H1 (cell line): ENCODE measurements around the gene IL19. TPM values are rescaled to one million over a fixed set of nuclear protein-coding genes. Genes with fewer than 3 reads are reported as not detected.

Experiments
- CTCF ChIA-PET: fragments of 300-600 bp; sonication (Branson Sonifier 250); formaldehyde crosslinking; loops from one replicate; lab custom pipeline; 2021; ENCODE audit not compliant: partially characterized antibody; lab: Charles Lee
- POLR2A ChIA-PET: fragments of 300-600 bp; sonication (Branson Sonifier 250); formaldehyde crosslinking; loops from one replicate; lab custom pipeline; 2021; ENCODE audit warnings: inconsistent platforms; ENCODE audit not compliant: partially characterized antibody; lab: Charles Lee
- DNase-seq, 2 experiments: peaks; one replicate each; pipeline versions ENCODE4 v3.0.0 to v3.0.0-alpha.2; 2010 to 2022; ENCODE audit warnings: low spot score in 2 of 2, low read depth in 1 of 2, mixed read lengths in 1 of 2
- FAIRE-seq: peaks from 2 replicates; lab custom pipeline; 2011; peaks lifted over from hg19 to GRCh38; lab: Jason Lieb, UNC
- H2AFZ ChIP-seq: 2 replicates; pipeline ENCODE4 v1.8.1; 2012; ENCODE audit warnings: low read length, inconsistent platforms
- H2AK5ac ChIP-seq: 2 replicates; pipeline ENCODE4 v1.6.1; 2013; ENCODE audit warnings: low read depth, low read length
- H2BK120ac ChIP-seq: replicated peaks from 2 replicates; pipeline ENCODE3; 2013; ENCODE audit warnings: low read depth, low read length, inconsistent platforms
- H2BK12ac ChIP-seq: 2 replicates; pipeline ENCODE4 v1.6.1; 2013; ENCODE audit warnings: low read depth, low read length
- H2BK15ac ChIP-seq: 2 replicates; pipeline ENCODE4 v1.6.1; 2013; ENCODE audit warnings: low read length
- H2BK20ac ChIP-seq: 2 replicates; pipeline ENCODE4 v1.6.1; 2013; ENCODE audit warnings: low read length
- H2BK5ac ChIP-seq: 2 replicates; pipeline ENCODE4 v1.6.1; 2013; ENCODE audit warnings: low read depth, low read length
- H3K14ac ChIP-seq: 2 replicates; pipeline ENCODE4 v1.6.1; 2013; ENCODE audit warnings: inconsistent platforms; ENCODE audit not compliant: insufficient read length
- H3K18ac ChIP-seq: 2 replicates; pipeline ENCODE4 v1.6.1; 2013; ENCODE audit warnings: low read length; ENCODE audit errors: extremely low read depth
- H3K23ac ChIP-seq: 2 replicates; pipeline ENCODE4 v1.6.1; 2013; ENCODE audit warnings: inconsistent platforms; ENCODE audit not compliant: insufficient read length
- H3K23me2 ChIP-seq: 2 replicates; pipeline ENCODE4 v1.6.1; 2013; ENCODE audit warnings: low read depth, low read length
- H3K27ac ChIP-seq: 2 replicates; pipeline ENCODE4 v1.6.1; 2011; ENCODE audit warnings: low read depth, low read length, inconsistent platforms
- H3K27me3 ChIP-seq, 4 experiments: replicated peaks in 1 of 4; 1 replicate in 1 of 4; 2 replicates in 3 of 4; pipeline versions ENCODE4 v1.6.1 to v1.8.1; 2011 to 2013; ENCODE audit warnings: low read length in 3 of 4, mild to moderate bottlenecking in 3 of 4, inconsistent platforms in 2 of 4, mixed read lengths in 2 of 4, moderate library complexity in 1 of 4; ENCODE audit not compliant: control insufficient read depth in 3 of 4, insufficient read depth in 3 of 4; ENCODE audit errors: extremely low read depth in 1 of 4
- H3K36me3 ChIP-seq, 4 experiments: 2 replicates each; pipeline versions ENCODE4 v1.6.1 to v1.8.1; 2011 to 2013; ENCODE audit warnings: mild to moderate bottlenecking in 4 of 4, low read length in 3 of 4, moderate library complexity in 2 of 4, control low read depth in 1 of 4, inconsistent platforms in 1 of 4; ENCODE audit not compliant: insufficient read depth in 4 of 4, control insufficient read depth in 2 of 4
- H3K4ac ChIP-seq: replicated peaks from 2 replicates; pipeline ENCODE3; 2013; ENCODE audit warnings: low read length, low read depth, mixed read lengths, inconsistent platforms; ENCODE audit not compliant: insufficient read length
- H3K4me1 ChIP-seq, 4 experiments: replicated peaks in 1 of 4; 1 replicate in 1 of 4; 2 replicates in 3 of 4; pipeline versions ENCODE4 v1.6.1 to v1.8.1; 2011 to 2013; ENCODE audit warnings: low read length in 3 of 4, inconsistent platforms in 2 of 4, mixed read lengths in 1 of 4; ENCODE audit not compliant: insufficient read depth in 4 of 4, control insufficient read depth in 3 of 4
- H3K4me2 ChIP-seq, 2 experiments: 2 replicates each; pipeline versions ENCODE4 v1.6.1 to v1.8.1; 2011 to 2013; ENCODE audit warnings: low read depth in 2 of 2, low read length in 2 of 2, control low read depth in 1 of 2, inconsistent platforms in 1 of 2, mild to moderate bottlenecking in 1 of 2; ENCODE audit not compliant: insufficient read depth in 1 of 2
- H3K4me3 ChIP-seq, 4 experiments: fragments of 200-600, 300-600 bp in 1 of 4; sonication (generic), shearing (Covaris generic), sonication (Bioruptor Twin) in 1 of 4; 2 replicates each; pipeline versions ENCODE4 v1.5.1 to v1.8.1; 2011 to 2016; ENCODE audit warnings: low read length in 4 of 4, low read depth in 3 of 4, control low read depth in 2 of 4, inconsistent platforms in 2 of 4, mild to moderate bottlenecking in 2 of 4, mixed read lengths in 1 of 4, moderate library complexity in 1 of 4; ENCODE audit not compliant: insufficient read depth in 2 of 4; ENCODE audit errors: extremely low read depth in 1 of 4
- H3K56ac ChIP-seq: replicated peaks from 2 replicates; pipeline ENCODE3; 2013; ENCODE audit warnings: low read depth, mild to moderate bottlenecking, mixed read lengths, low read length, inconsistent platforms; ENCODE audit not compliant: insufficient read length
- H3K79me1 ChIP-seq: 2 replicates; pipeline ENCODE4 v1.6.1; 2013; ENCODE audit warnings: low read depth, low read length, control low read depth
- H3K79me2 ChIP-seq, 2 experiments: 2 replicates each; pipeline versions ENCODE4 v1.6.1 to v1.8.1; 2012 to 2013; ENCODE audit warnings: low read length in 2 of 2, mild to moderate bottlenecking in 2 of 2, inconsistent platforms in 1 of 2; ENCODE audit not compliant: insufficient read depth in 2 of 2, control insufficient read depth in 1 of 2
- H3K9ac ChIP-seq, 4 experiments: replicated peaks in 1 of 4; 1 replicate in 1 of 4; 2 replicates in 3 of 4; pipeline versions ENCODE4 v1.6.1 to v1.8.1; 2011 to 2013; ENCODE audit warnings: low read depth in 3 of 4, low read length in 3 of 4, control low read depth in 2 of 4, mild to moderate bottlenecking in 2 of 4, moderate library complexity in 2 of 4, inconsistent platforms in 1 of 4; ENCODE audit errors: extremely low read depth in 1 of 4
- H3K9me3 ChIP-seq, 2 experiments: 2 replicates each; pipeline versions ENCODE4 v1.6.1 to v1.8.1; 2012 to 2013; ENCODE audit warnings: mild to moderate bottlenecking in 2 of 2, moderate library complexity in 2 of 2, control low read depth in 1 of 2, inconsistent platforms in 1 of 2, low read depth in 1 of 2, low read length in 1 of 2, mixed read lengths in 1 of 2; ENCODE audit not compliant: insufficient read depth in 2 of 2
- H4K20me1 ChIP-seq, 2 experiments: replicated peaks in 1 of 2; 2 replicates each; pipeline versions ENCODE3 to v1.8.1; 2011 to 2013; ENCODE audit warnings: inconsistent platforms in 2 of 2, low read length in 2 of 2, mild to moderate bottlenecking in 1 of 2; ENCODE audit not compliant: insufficient read depth in 2 of 2, control insufficient read depth in 1 of 2
- H4K5ac ChIP-seq: 2 replicates; pipeline ENCODE4 v1.6.1; 2013; ENCODE audit warnings: low read length, low read depth, mixed read lengths, inconsistent platforms; ENCODE audit not compliant: insufficient read length
- H4K8ac ChIP-seq: 2 replicates; pipeline ENCODE4 v1.8.0; 2013; ENCODE audit warnings: mild to moderate bottlenecking, moderate library complexity, low read length, inconsistent platforms; ENCODE audit not compliant: insufficient read depth; ENCODE audit errors: extremely low read depth
- H4K91ac ChIP-seq: replicated peaks from 2 replicates; pipeline ENCODE3; 2013; ENCODE audit warnings: low read length, mixed read lengths, inconsistent platforms; ENCODE audit not compliant: insufficient read length
- EZH2 ChIP-seq: fragments of 200-600 bp; sonication (generic); IDR thresholded peaks from 2 replicates; pipeline ENCODE4 v1.7.1; 2012; ENCODE audit warnings: low read depth, mild to moderate bottlenecking, moderate library complexity, low read length, inconsistent platforms; ENCODE audit not compliant: severe bottlenecking
- whole genome bisulfite sequencing, 2 experiments: shearing (Covaris generic) in 1 of 2; methylation state at CpG; one replicate each; pipeline versions ENCODE4 v1.1.6 to v1.1.7; 2013 to 2015; ENCODE audit warnings: low lambda C conversion rate in 2 of 2, mixed read lengths in 2 of 2, inconsistent platforms in 1 of 2, low coverage in 1 of 2, missing lambda C conversion rate in 1 of 2; ENCODE audit not compliant: insufficient replicate concordance in 2 of 2, insufficient coverage in 1 of 2, insufficient read length in 1 of 2; ENCODE audit errors: extremely low coverage in 1 of 2, missing lambda C conversion rate in 1 of 2; 5-methylcytosine and 5-hydroxymethylcytosine counted together
- polyA plus RNA-seq, 7 experiments: library from polyadenylated mRNA; depleted of rRNA in 3 of 7; stranded (reverse) in 5 of 7; unstranded in 2 of 7; fragments of >200 nt in 5 of 7; fragments of 200-250 nt in 2 of 7; gene quantifications; 1 replicate in 5 of 7; 2 replicates in 1 of 7; 4 replicates in 1 of 7; pipeline versions ENCODE4 v1.2.1 to v1.2.3, GENCODE V29; 2011 to 2013; ENCODE audit warnings: missing spikeins in 2 of 7, mixed read lengths in 2 of 7
- total RNA-seq: library from RNA; stranded (reverse); fragmentation: NEBNext Ultra II Directional; extraction: Animal tissue kit (Norgen Biotek cat#: 25700); gene quantifications from 2 replicates; pipeline ENCODE4 v1.2.1, GENCODE V29; 2021

IL19 gene
- total and polyA plus RNA-seq, 2 of the 8 experiments (the other 6 are each of a cell fraction or from before 2014, with no cell fraction given): not detected

DNA sequence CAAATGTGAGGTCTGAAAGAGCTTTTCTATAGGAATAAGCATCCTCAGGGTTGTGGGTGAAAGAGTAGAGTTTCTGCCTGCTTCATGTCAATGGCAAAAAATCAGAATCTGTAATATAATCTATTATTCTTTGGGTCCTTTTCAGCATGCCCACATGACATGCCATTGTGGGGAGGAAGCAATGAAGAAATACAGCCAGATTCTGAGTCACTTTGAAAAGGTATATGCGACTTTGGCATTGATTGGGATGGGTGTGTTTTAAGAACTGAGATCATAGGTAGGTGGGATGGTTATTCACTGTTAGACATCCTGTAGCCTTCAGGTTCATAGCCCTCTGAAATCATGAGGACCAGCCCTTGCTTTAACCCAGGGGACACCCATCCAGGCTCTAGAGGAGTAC is 96.7 kb downstream of the IL19 start:
- Histone ChIP-seq H3K18ac (no peak overlapping the region), H3K4ac (no peak overlapping the region), H3K79me1 (no peaks in the 10 kb centered on the region), H3K4me2 (no peak overlapping the region), H3K27ac (no peak overlapping the region), H2BK5ac (no peak overlapping the region), H2AFZ (no peak overlapping the region), H3K4me1 (no peaks in the 10 kb centered on the region), H3K36me3 (no peaks in the 10 kb centered on the region), H3K9me3 (no peaks in the 10 kb centered on the region), H2BK120ac (no peak overlapping the region), H4K91ac (no peak overlapping the region), H2AK5ac (no peak overlapping the region), H2BK12ac (no peak overlapping the region), H3K27me3 (peaks cover 0 to 2% (median 0%) of the 10 kb centered on the region in 4 experiments; a peak in 1 of 7 replicates), H2BK15ac (no peak overlapping the region), H3K23me2 (no peaks in the 10 kb centered on the region), H3K56ac (no peak overlapping the region), H2BK20ac (no peak overlapping the region), H3K14ac (no peak overlapping the region), H3K9ac (no peak overlapping the region), H4K20me1 (no peaks in the 10 kb centered on the region), H4K8ac (no peak overlapping the region), H3K4me3 (no peak overlapping the region), H3K23ac (no peak overlapping the region), H4K5ac (no peak overlapping the region), H3K79me2 (no peaks in the 10 kb centered on the region)
- FAIRE-seq (no peak), DNase-seq (no peak)
- ChIA-PET CTCF (interaction anchor here (0.9 to 5.7 kb wide), 12 partner anchors 8 to 136 kb away, joined by 3 to 49 read pairs (median 7); no protein-coding TSS in a partner anchor), POLR2A (no interaction called here)
- no peak for TF ChIP-seq EZH2
- 82% methylated on average over 1 of the region's 1 CpG; no CpG with 5 or more reads in 1 of the 2 experiments for WGBS, 2 experiments
